Activated T-helper 17 cell treated with anti-CD3 and anti-CD28 coated beads, Interleukin-2, amount 50 U/mL, for 72 hours (primary cell): Measurements from ENCODE around the gene EBI3. TPM values are rescaled to one million over a fixed set of nuclear protein-coding genes. Genes with fewer than 3 reads are reported as not detected.
"Not testable (repeated sequence)": the region's sequence is repeated elsewhere in the genome, so short reads cannot be mapped to it uniquely, and the experiment has no call there.

ENCODE experiments used
- ATAC-seq: fragments of 150-1000 bp; cut with Tn5 transposase; replicated peaks from 2 replicates; pipeline ENCODE4 v1.10.0; 2021; ENCODE audit warnings: mild to moderate bottlenecking, moderate library complexity
- H3K27ac Mint-ChIP-seq: one replicate; pipeline ENCODE4 v1.8.0; 2022; ENCODE audit warnings: mixed read lengths
- H3K27me3 Mint-ChIP-seq: one replicate; pipeline ENCODE4 v1.8.0; 2022; ENCODE audit warnings: mixed read lengths
- H3K36me3 Mint-ChIP-seq: one replicate; pipeline ENCODE4 v1.8.0; 2022; ENCODE audit warnings: low read depth, mild to moderate bottlenecking, mixed read lengths
- H3K4me1 Mint-ChIP-seq: one replicate; pipeline ENCODE4 v1.8.0; 2022; ENCODE audit warnings: mixed read lengths
- H3K4me3 Mint-ChIP-seq: one replicate; pipeline ENCODE4 v1.8.0; 2022; ENCODE audit warnings: mild to moderate bottlenecking, mixed read lengths
- H3K9me3 Mint-ChIP-seq: one replicate; pipeline ENCODE4 v1.8.0; 2022; ENCODE audit warnings: mixed read lengths
- total RNA-seq, 2 donors: library from RNA; stranded (reverse); gene quantifications; one replicate each; pipeline ENCODE4 v1.2.3, GENCODE V29; 2022

The EBI3 gene
- total RNA-seq, 2 donors from 2014 or later, result 18.3 to 23.6 TPM

- no peak for ATAC-seq
- H3K4me3 Mint-ChIP-seq, result no peak overlapping the region
These were observed 11.7 kb upstream of the EBI3 start for GRCh38 chr19:4217429-4218264.

GRCh38 chr19:4218523-4218922 is 10.8 kb upstream of the EBI3 start:
- not testable (repeated sequence) for H3K27me3 Mint-ChIP-seq, H3K36me3 Mint-ChIP-seq, H3K4me3 Mint-ChIP-seq, H3K27ac Mint-ChIP-seq, ATAC-seq, H3K4me1 Mint-ChIP-seq, H3K9me3 Mint-ChIP-seq

More at GRCh38 chr19:4217429-4218264, 11.7 kb upstream of the EBI3 start:
- Mint-ChIP-seq H3K27me3 (no peaks in the 10 kb centered on the region), H3K27ac (no peak overlapping the region), H3K9me3 (no peaks in the 10 kb centered on the region), H3K4me1 (peaks cover 9% of the 10 kb centered on the region), H3K36me3 (no peaks in the 10 kb centered on the region)

- no peaks in the 10 kb centered on the region for H3K4me1 Mint-ChIP-seq
- no peak for ATAC-seq
- H3K27me3 Mint-ChIP-seq, result no peaks in the 10 kb centered on the region
- no peak overlapping the region for H3K4me3 Mint-ChIP-seq
- H3K9me3 Mint-ChIP-seq, result no peaks in the 10 kb centered on the region
- H3K27ac Mint-ChIP-seq, result no peak overlapping the region
- H3K36me3 Mint-ChIP-seq, result no peaks in the 10 kb centered on the region
These were observed 9.1 kb upstream of the EBI3 start for GRCh38 chr19:4220188-4220587.

GRCh38 chr19:4224470-4224869 is 4.9 kb upstream of the EBI3 start:
- H3K36me3 Mint-ChIP-seq, result no peaks in the 10 kb centered on the region
- ATAC-seq, result no peak
- no peak overlapping the region for H3K4me3 Mint-ChIP-seq
- H3K27me3 Mint-ChIP-seq, result peaks cover 4% of the 10 kb centered on the region
- no peaks in the 10 kb centered on the region for H3K4me1 Mint-ChIP-seq
- no peak overlapping the region for H3K27ac Mint-ChIP-seq
- no peaks in the 10 kb centered on the region for H3K9me3 Mint-ChIP-seq

- H3K36me3 Mint-ChIP-seq, result no peaks in the 10 kb centered on the region
- H3K27ac Mint-ChIP-seq, result no peak overlapping the region
- no peak overlapping the region for H3K4me3 Mint-ChIP-seq
- no peak for ATAC-seq
- H3K9me3 Mint-ChIP-seq, result no peaks in the 10 kb centered on the region
- H3K27me3 Mint-ChIP-seq, result peaks cover 4% of the 10 kb centered on the region
- H3K4me1 Mint-ChIP-seq, result no peaks in the 10 kb centered on the region
These were observed 3.4 kb upstream of the EBI3 start for GRCh38 chr19:4225885-4226284.

GRCh38 chr19:4227771-4228170 is 1.6 kb upstream of the EBI3 start:
- H3K36me3 Mint-ChIP-seq, result no peaks in the 10 kb centered on the region
- H3K27ac Mint-ChIP-seq, result no peak overlapping the region
- no peaks in the 10 kb centered on the region for H3K4me1 Mint-ChIP-seq
- H3K27me3 Mint-ChIP-seq, result peaks cover 4% of the 10 kb centered on the region
- no peak for ATAC-seq
- H3K4me3 Mint-ChIP-seq, result no peak overlapping the region
- H3K9me3 Mint-ChIP-seq, result no peaks in the 10 kb centered on the region

GRCh38 chr19:4228765-4229178 is 551 bp upstream of the EBI3 start:
- ATAC-seq, result no peak
- Mint-ChIP-seq H3K9me3 (no peaks in the 10 kb centered on the region), H3K4me3 (no peak overlapping the region)

GRCh38 chr19:4230237-4230636 is 914 bp downstream of the EBI3 start:
- not testable (repeated sequence) for H3K4me1 Mint-ChIP-seq, H3K9me3 Mint-ChIP-seq, H3K4me3 Mint-ChIP-seq, ATAC-seq, H3K27ac Mint-ChIP-seq, H3K36me3 Mint-ChIP-seq
- peaks cover 10% of the 10 kb centered on the region for H3K27me3 Mint-ChIP-seq

More at GRCh38 chr19:4228765-4229178, 551 bp upstream of the EBI3 start:
- H3K27ac Mint-ChIP-seq, result no peak overlapping the region
- peaks cover 10% of the 10 kb centered on the region for H3K27me3 Mint-ChIP-seq
- peaks cover 4% of the 10 kb centered on the region for H3K4me1 Mint-ChIP-seq
- no peaks in the 10 kb centered on the region for H3K36me3 Mint-ChIP-seq

GRCh38 chr19:4231521-4231920 is 2.2 kb downstream of the EBI3 start:
- H3K36me3 Mint-ChIP-seq, H3K9me3 Mint-ChIP-seq, ATAC-seq, H3K27ac Mint-ChIP-seq, H3K4me1 Mint-ChIP-seq, H3K27me3 Mint-ChIP-seq, H3K4me3 Mint-ChIP-seq: not testable (repeated sequence)

GRCh38 chr19:4232139-4232538 is 2.8 kb downstream of the EBI3 start:
- not testable (repeated sequence) for H3K9me3 Mint-ChIP-seq, H3K27me3 Mint-ChIP-seq, H3K4me1 Mint-ChIP-seq, H3K4me3 Mint-ChIP-seq, H3K27ac Mint-ChIP-seq, ATAC-seq, H3K36me3 Mint-ChIP-seq

- Mint-ChIP-seq H3K4me1 (peaks cover 4% of the 10 kb centered on the region), H3K36me3 (no peaks in the 10 kb centered on the region), H3K4me3 (no peak overlapping the region), H3K9me3 (no peaks in the 10 kb centered on the region), H3K27ac (no peak overlapping the region), H3K27me3 (peaks cover 6% of the 10 kb centered on the region)
- no peak for ATAC-seq
These were observed 3.4 kb downstream of the EBI3 start for GRCh38 chr19:4232614-4233281.

GRCh38 chr19:4233282-4233853 is 4.0 kb downstream of the EBI3 start:
- H3K27ac Mint-ChIP-seq, result peak overlapping the region; percentile 46
- H3K9me3 Mint-ChIP-seq, result no peaks in the 10 kb centered on the region
- no peaks in the 10 kb centered on the region for H3K36me3 Mint-ChIP-seq
- peaks cover 4% of the 10 kb centered on the region for H3K4me1 Mint-ChIP-seq
- no peak for ATAC-seq
- peaks cover 6% of the 10 kb centered on the region for H3K27me3 Mint-ChIP-seq
- H3K4me3 Mint-ChIP-seq, result no peak overlapping the region

GRCh38 chr19:4234142-4234861 is 5.0 kb downstream of the EBI3 start:
- Mint-ChIP-seq H3K27me3 (peaks cover 6% of the 10 kb centered on the region), H3K27ac (peak overlapping the region; percentile 46)

GRCh38 chr19:4234862-4235201 is 5.5 kb downstream of the EBI3 start:
- H3K36me3 Mint-ChIP-seq, result no peaks in the 10 kb centered on the region
- no peak overlapping the region for H3K27ac Mint-ChIP-seq
- H3K9me3 Mint-ChIP-seq, result no peaks in the 10 kb centered on the region
- no peak for ATAC-seq
- peaks cover 4% of the 10 kb centered on the region for H3K4me1 Mint-ChIP-seq
- H3K4me3 Mint-ChIP-seq, result no peak overlapping the region
- peaks cover 6% of the 10 kb centered on the region for H3K27me3 Mint-ChIP-seq

More at GRCh38 chr19:4234142-4234861, 5.0 kb downstream of the EBI3 start:
- Mint-ChIP-seq H3K4me3 (no peak overlapping the region), H3K4me1 (peaks cover 4% of the 10 kb centered on the region), H3K36me3 (no peaks in the 10 kb centered on the region), H3K9me3 (no peaks in the 10 kb centered on the region)
- ATAC-seq, result no peak
